Cardiac fibroblast (primary cell): ENCODE results near the gene GPR155.
A peak's percentile ranks its signal among the peaks of the same experiment; 100 is the strongest.

Experiments used
- DNase-seq, 2 donors: peaks; one replicate each; pipeline versions ENCODE4 v3.0.0 to v3.0.0-alpha.2; 2010; ENCODE audit warnings: low read depth in 2 of 2
- H3K4me3 ChIP-seq, 2 donors: replicated peaks in 1 of 2; 1 replicate in 1 of 2; 2 replicates in 1 of 2; pipeline ENCODE4 v1.5.1; 2011; ENCODE audit warnings: low read depth in 2 of 2, low read length in 2 of 2, mild to moderate bottlenecking in 2 of 2, moderate library complexity in 1 of 2
- TF ChIP-seq, protein P1 (sequence below): IDR thresholded peaks from one replicate; pipeline ENCODE4 v1.5.1; 2011; ENCODE audit warnings: low read depth, mild to moderate bottlenecking, low read length, inconsistent platforms

GPR155 gene

DNA sequence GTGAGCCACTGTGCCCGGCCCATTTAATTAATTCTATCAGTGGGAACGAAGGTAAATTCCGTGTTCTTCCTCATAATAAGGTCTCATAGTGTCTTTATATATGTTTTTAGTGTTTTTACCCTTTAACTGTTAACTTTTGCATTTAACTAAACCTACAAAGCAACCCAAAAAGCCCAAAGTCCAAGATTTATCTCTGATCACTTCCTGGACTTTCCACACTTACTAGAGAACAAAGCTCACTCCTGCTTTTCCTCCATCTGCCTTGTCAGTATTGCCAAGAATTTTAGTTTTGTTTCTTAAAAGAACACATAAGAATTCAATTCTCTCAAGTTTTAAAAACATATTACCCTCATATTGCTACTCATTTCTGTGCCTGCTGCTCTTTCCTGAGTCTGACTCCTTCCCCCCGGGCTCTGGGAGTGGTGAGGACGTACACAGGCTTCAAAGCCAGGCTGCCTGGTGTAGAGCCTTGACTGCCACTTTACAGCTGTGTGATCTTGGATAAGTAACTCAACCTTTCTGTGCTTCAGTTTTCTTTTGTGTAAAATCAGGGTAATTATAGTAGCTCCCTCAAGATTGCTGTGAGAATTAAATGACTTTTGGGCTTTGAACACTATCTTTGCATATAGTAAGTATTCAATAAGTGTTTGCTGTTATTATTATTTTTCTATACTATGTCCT is 24.9 kb upstream of the GPR155 start:
- TF ChIP-seq, protein P1, sequence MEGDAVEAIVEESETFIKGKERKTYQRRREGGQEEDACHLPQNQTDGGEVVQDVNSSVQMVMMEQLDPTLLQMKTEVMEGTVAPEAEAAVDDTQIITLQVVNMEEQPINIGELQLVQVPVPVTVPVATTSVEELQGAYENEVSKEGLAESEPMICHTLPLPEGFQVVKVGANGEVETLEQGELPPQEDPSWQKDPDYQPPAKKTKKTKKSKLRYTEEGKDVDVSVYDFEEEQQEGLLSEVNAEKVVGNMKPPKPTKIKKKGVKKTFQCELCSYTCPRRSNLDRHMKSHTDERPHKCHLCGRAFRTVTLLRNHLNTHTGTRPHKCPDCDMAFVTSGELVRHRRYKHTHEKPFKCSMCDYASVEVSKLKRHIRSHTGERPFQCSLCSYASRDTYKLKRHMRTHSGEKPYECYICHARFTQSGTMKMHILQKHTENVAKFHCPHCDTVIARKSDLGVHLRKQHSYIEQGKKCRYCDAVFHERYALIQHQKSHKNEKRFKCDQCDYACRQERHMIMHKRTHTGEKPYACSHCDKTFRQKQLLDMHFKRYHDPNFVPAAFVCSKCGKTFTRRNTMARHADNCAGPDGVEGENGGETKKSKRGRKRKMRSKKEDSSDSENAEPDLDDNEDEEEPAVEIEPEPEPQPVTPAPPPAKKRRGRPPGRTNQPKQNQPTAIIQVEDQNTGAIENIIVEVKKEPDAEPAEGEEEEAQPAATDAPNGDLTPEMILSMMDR = no peak
- no peak for DNase-seq
- H3K4me3 ChIP-seq = no peak overlapping the region

DNA sequence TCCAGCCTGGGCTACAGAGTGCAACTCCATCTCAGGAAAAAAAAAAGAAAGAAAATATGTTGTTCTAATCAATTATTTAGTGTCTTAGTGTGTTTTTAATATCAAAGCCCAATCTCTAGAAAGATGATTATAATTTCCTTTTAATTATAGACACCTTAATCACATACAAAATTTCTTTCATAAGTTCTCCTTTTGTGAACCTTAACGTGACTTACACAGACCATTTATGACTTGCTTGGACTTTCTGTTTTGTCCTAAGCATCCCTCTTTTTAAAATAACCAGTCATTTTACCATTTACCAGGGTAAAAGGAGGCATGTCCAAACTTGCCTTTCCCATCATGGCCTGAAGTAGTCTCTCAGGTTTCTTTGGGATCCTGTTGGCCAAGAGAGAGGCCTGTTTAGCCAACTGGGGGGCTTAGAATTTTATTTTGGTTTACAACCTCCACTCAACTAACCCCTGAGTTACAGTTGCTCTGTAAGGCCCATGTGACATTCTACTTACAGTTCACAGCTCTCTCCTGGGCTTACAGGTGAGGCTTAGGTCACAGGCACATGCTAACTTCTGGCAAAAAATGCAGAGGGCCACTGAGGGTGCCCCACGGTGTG is 23.9 kb upstream of the GPR155 start:
- peak in 1 of 2 donors; percentile 47 for DNase-seq
- TF ChIP-seq, protein P1 = no peak
- H3K4me3 ChIP-seq = no peak overlapping the region

DNA sequence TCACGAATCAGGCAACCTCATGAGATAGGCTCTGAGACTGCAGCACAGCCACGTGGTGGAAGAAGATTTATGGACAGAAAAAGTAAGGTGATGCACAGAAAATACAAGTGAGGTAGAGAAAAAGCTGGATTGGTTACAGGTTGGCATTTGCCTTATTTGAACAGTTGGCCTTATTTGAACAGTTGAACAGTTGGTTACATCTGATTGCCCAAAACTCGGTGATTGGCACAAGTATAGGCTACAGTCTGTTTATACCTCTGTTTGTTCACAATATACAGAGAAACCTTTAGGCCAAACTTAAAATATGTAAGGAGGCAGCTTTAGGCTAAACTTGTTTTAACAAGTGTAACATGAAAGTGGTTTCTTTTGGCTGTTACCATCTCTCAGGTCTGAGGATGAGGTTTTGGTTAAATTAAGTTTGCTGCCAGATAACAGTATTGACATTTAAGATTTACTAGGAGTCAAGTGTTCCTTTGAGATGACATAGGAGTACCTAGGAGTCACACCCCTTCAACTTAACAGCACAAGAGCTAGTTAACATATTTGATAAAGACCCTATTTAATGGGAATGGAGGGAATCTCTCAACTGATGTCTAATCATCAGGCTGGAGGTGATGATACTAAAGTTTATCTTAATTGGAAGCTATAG is 16.5 kb upstream of the GPR155 start:
- TF ChIP-seq, protein P1 = no peak
- DNase-seq = no peak
- no peak overlapping the region for H3K4me3 ChIP-seq

DNA sequence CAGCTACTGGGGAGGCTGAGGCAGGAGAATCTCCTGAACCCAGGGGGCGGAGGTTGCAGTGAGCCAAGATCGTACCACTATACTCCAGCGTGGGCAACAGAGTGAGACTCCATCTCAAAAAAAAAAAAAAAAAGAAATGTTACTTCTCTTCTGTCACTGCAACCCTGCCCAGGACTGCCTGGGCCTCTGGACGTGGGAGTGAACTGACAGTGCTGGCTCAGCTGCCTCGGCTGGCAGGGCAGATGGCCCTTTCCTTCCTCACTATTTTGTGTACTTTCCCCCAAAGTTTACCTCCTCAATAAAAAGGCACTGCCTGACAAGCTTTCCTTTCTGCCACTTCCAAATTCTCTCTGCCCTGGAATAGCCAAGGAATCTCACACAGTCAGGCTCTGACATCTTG is 12.5 kb upstream of the GPR155 start:
- no peak for DNase-seq
- H3K4me3 ChIP-seq = no peak overlapping the region

DNA sequence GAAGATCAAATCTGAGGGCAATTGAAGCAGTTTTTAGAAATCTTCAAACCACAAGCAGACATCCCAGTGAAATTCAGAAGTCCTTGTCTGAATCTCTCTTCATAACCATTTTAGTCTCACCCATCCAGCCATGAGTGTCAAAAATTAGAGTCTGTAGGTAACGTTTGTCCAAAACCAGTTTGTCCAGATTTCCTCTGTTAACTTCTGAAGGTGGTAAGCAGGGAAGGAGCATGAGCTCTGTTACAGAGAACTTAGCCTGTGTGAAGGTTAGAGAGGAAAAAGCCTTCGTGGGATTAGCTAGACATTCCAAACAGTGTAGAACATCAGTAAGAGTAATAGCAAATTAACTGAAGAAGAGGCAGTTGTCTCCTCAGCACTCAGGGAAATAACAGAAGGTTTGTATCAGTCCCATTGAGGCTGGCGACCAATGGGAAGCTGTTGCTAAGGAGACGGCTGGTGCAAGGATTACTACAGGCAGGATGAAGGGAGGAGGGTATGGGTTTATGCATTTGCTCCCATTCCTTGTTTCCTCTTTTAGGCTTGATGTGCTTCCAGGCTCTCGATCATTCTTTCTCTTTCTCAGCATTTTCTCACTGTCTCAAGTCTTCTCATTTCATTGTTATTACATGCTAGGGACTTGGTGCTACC is 8.7 kb upstream of the GPR155 start:
- TF ChIP-seq, protein P1 = no peak
- no peak for DNase-seq
- H3K4me3 ChIP-seq = no peak overlapping the region

More for the DNA sequence above, 12.5 kb upstream of the GPR155 start:
- TF ChIP-seq, protein P1 = no peak

DNA sequence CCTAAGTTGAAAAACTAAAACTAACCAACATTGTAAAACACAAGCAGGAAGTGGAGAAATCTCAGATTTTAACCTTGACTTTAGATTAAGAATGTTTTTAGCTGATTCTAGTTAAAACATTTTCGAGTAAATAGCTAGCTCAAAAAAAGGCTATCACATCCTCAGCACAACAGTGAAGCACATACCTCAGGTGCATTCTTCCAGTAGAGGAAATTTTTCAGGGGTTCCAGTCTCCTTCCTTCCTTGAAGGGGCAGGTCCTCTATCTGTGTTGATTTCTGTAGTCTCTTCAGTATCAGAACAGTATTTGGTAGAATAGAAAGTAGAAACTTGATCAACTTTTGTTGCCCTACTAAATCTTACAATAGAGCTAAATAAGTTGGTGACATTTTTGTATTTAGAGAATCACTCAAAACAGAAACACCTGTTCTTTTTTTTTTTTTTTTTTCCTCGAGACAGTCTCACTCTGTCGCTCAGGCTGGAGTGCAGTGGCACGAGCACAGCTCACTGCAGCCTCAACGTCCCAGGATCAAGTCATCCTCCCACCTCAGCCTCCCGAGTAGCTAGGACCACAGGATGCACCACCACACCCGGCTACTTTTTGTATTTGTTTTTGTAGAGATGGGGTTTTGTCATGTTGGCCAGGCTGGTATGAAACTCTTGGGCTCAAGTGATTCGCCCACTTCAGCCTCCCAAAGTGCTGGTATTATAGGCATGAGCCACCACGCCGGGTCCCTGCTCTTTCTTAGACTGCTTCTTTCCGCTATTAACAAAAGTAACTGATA is 6.9 kb upstream of the GPR155 start:
- TF ChIP-seq, protein P1 = no peak
- H3K4me3 ChIP-seq = no peak overlapping the region
- DNase-seq = no peak
